CD4-positive, alpha-beta memory T cell (primary cell): ENCODE results near the gene POLDIP3. TPM values are rescaled to one million over a fixed set of nuclear protein-coding genes. Genes with fewer than 3 reads are reported as not detected.
"Not testable (repeated sequence)": the region's sequence is repeated elsewhere in the genome, so short reads cannot be mapped to it uniquely, and the experiment has no call there.

Source experiments
- CTCF ChIA-PET: fragments of 350-600 bp; sonication (Branson Sonifier 250); formaldehyde crosslinking; loops from one replicate; lab custom pipeline; 2021; ENCODE audit warnings: inconsistent platforms; ENCODE audit not compliant: partially characterized antibody; lab: Charles Lee
- POLR2A ChIA-PET: fragments of 350-600 bp; sonication (Branson Sonifier 250); formaldehyde crosslinking; loops from one replicate; lab custom pipeline; 2021; ENCODE audit not compliant: partially characterized antibody; lab: Charles Lee
- DNase-seq, 5 donors: peaks; one replicate each; pipeline versions ENCODE4 v3.0.0 to v3.0.0-alpha.2; 2020 to 2022; ENCODE audit warnings: mixed read lengths in 1 of 5
- H3K27ac ChIP-seq: one replicate; pipeline ENCODE4 v1.7.0; 2013; ENCODE audit warnings: low read depth, low read length
- H3K27me3 ChIP-seq: 2 replicates; pipeline ENCODE4 v1.7.0; 2013; ENCODE audit warnings: mild to moderate bottlenecking, low read length, moderate library complexity; ENCODE audit not compliant: insufficient read depth
- H3K36me3 ChIP-seq: 2 replicates; pipeline ENCODE4 v1.7.0; 2013; ENCODE audit warnings: mild to moderate bottlenecking, low read length, moderate library complexity; ENCODE audit not compliant: insufficient read depth
- H3K4me1 ChIP-seq: 2 replicates; pipeline ENCODE4 v1.7.0; 2013; ENCODE audit warnings: mild to moderate bottlenecking, low read length, moderate library complexity; ENCODE audit not compliant: insufficient read depth
- H3K4me3 ChIP-seq, 2 donors: one replicate each; pipeline ENCODE4 v1.7.0; 2013; ENCODE audit warnings: low read length in 2 of 2, mild to moderate bottlenecking in 1 of 2
- H3K9me3 ChIP-seq, 2 donors: one replicate each; pipeline ENCODE4 v1.7.0; 2013; ENCODE audit warnings: low read length in 2 of 2, control low read depth in 1 of 2; ENCODE audit not compliant: control insufficient read depth in 1 of 2
- H3K27ac Mint-ChIP-seq, 7 donors: one replicate each; pipeline ENCODE4 v1.8.0; 2020 to 2021; ENCODE audit warnings: mixed read lengths in 7 of 7, mild to moderate bottlenecking in 6 of 7, inconsistent platforms in 3 of 7, moderate library complexity in 3 of 7
- H3K27me3 Mint-ChIP-seq, 2 donors: one replicate each; pipeline ENCODE4 v1.8.0; 2020 to 2021; ENCODE audit warnings: mixed read lengths in 2 of 2
- H3K36me3 Mint-ChIP-seq, 2 donors: one replicate each; pipeline ENCODE4 v1.8.0; 2020 to 2021; ENCODE audit warnings: mixed read lengths in 2 of 2, inconsistent platforms in 1 of 2, mild to moderate bottlenecking in 1 of 2
- H3K4me1 Mint-ChIP-seq, 4 donors: one replicate each; pipeline ENCODE4 v1.8.0; 2020 to 2021; ENCODE audit warnings: mixed read lengths in 4 of 4, mild to moderate bottlenecking in 1 of 4
- H3K4me3 Mint-ChIP-seq, 8 donors: one replicate each; pipeline ENCODE4 v1.8.0; 2020 to 2021; ENCODE audit warnings: mixed read lengths in 8 of 8, mild to moderate bottlenecking in 7 of 8, moderate library complexity in 6 of 8, inconsistent platforms in 3 of 8
- H3K9me3 Mint-ChIP-seq, 8 donors: one replicate each; pipeline ENCODE4 v1.8.0; 2020 to 2021; ENCODE audit warnings: mixed read lengths in 8 of 8, mild to moderate bottlenecking in 5 of 8, inconsistent platforms in 3 of 8, moderate library complexity in 1 of 8
- intact Hi-C: fragments of 100-400 bp; cut with micrococcal nuclease; formaldehyde crosslinking; loops from one replicate; pipeline ENCODE4 v1.15.1; 2023
- polyA plus RNA-seq, 2 donors: library from polyadenylated mRNA; unstranded; fragments of 300-500 nt; fragmentation: Illumina TruSeq; gene quantifications; one replicate each; pipeline ENCODE4 v1.2.3, GENCODE V29; 2021
- total RNA-seq, 2 experiments: library from RNA; stranded (reverse); gene quantifications; one replicate each; pipeline ENCODE4 v1.2.3, GENCODE V29; 2021

POLDIP3 gene
- total and polyA plus RNA-seq, 4 experiments from 2014 or later = 66.1 to 82.3 (median 77.8) TPM

GRCh38 chr22:42617155-42617983, 2.7 kb upstream of the POLDIP3 start:
- H3K9me3 Mint-ChIP-seq = peaks cover 0 to 5% (median 0%) of the 10 kb centered on the region in 8 donors
- intact Hi-C loops = loop anchor here (10.0 kb wide), 3 partner anchors 397 to 543 kb away; partner anchors contain the start of genes NAGA, PACSIN2, PHETA2 and SMDT1
- peak overlapping the region in 2 of 8 donors; percentile 17 to 79 for H3K4me3 Mint-ChIP-seq
- no peaks in the 10 kb centered on the region for H3K27me3 Mint-ChIP-seq
- no peaks in the 10 kb centered on the region for H3K27me3 ChIP-seq
- peak overlapping the region in 6 of 7 donors; percentile 24 to 100 (median 58) for H3K27ac Mint-ChIP-seq
- ChIA-PET POLR2A (interaction anchor here (0.9 to 1.0 kb wide), 2 partner anchors 67 to 397 kb away, joined by 3 read pairs; no protein-coding TSS in a partner anchor), CTCF (no interaction called here)
- no peak overlapping the region for H3K27ac ChIP-seq
- no peaks in the 10 kb centered on the region for H3K36me3 ChIP-seq
- peaks cover 26% of the 10 kb centered on the region for H3K4me1 ChIP-seq
- no peak for DNase-seq
- H3K9me3 ChIP-seq = no peaks in the 10 kb centered on the region
- peaks cover 4 to 27% of the 10 kb centered on the region in 2 donors for H3K36me3 Mint-ChIP-seq
- H3K4me3 ChIP-seq = no peak overlapping the region
- H3K4me1 Mint-ChIP-seq = peaks cover 21 to 48% (median 30%) of the 10 kb centered on the region in 4 donors

GRCh38 chr22:42615860-42616175, 1.1 kb upstream of the POLDIP3 start:
- Mint-ChIP-seq H3K36me3 (peaks cover 4 to 31% of the 10 kb centered on the region in 2 donors), H3K4me3 (peak overlapping the region; percentile 81 to 98 (median 96)), H3K27ac (peak overlapping the region; percentile 99 to 100 (median 100)), H3K4me1 (peaks cover 29 to 58% (median 37%) of the 10 kb centered on the region in 4 donors)
- POLR2A ChIA-PET = interaction anchor here (0.5 to 3.9 kb wide), 13 partner anchors 8 to 1168 kb away, joined by 3 to 59 read pairs (median 8); partner anchors contain the start of genes CYB5R3 and SREBF2
- H3K27me3 ChIP-seq, DNase-seq, H3K27me3 Mint-ChIP-seq, H3K36me3 ChIP-seq, H3K9me3 ChIP-seq, CTCF ChIA-PET, H3K9me3 Mint-ChIP-seq: not testable (repeated sequence)
- peak overlapping the region; percentile 19 to 84 for H3K4me3 ChIP-seq
- H3K27ac ChIP-seq = peak overlapping the region; percentile 90
- H3K4me1 ChIP-seq = peaks cover 42% of the 10 kb centered on the region
- intact Hi-C loops = loop anchor here (1.0 to 10.0 kb wide), 4 partner anchors 33 to 541 kb away; partner anchors contain the start of genes CYB5R3, NAGA, PACSIN2 and PHETA2

- intact Hi-C loops = loop anchor here (1.0 to 10.0 kb wide), 4 partner anchors 34 to 540 kb away; partner anchors contain the start of genes CYB5R3, NAGA, PACSIN2 and PHETA2
- H3K27ac ChIP-seq = peak overlapping the region; percentile 90
- H3K4me1 ChIP-seq = peaks cover 47% of the 10 kb centered on the region
- Mint-ChIP-seq H3K9me3 (peaks cover 0 to 5% (median 0%) of the 10 kb centered on the region in 8 donors), H3K4me3 (peak overlapping the region; percentile 81 to 98 (median 96)), H3K4me1 (peaks cover 31 to 63% (median 41%) of the 10 kb centered on the region in 4 donors), H3K27ac (peak overlapping the region; percentile 99 to 100 (median 100)), H3K27me3 (no peaks in the 10 kb centered on the region), H3K36me3 (peaks cover 6 to 33% of the 10 kb centered on the region in 2 donors)
- peak overlapping the region; percentile 19 to 84 for H3K4me3 ChIP-seq
- H3K36me3 ChIP-seq = no peaks in the 10 kb centered on the region
- ChIA-PET CTCF (no interaction called here), POLR2A (interaction anchor here (0.5 to 3.9 kb wide), 26 partner anchors 8 to 1167 kb away, joined by 3 to 59 read pairs (median 5); partner anchors contain the start of genes ARFGAP3, CYB5R3, NDUFA6 and SREBF2)
- no peaks in the 10 kb centered on the region for H3K9me3 ChIP-seq
- DNase-seq = peak; percentile 90 to 94 (median 91)
- no peaks in the 10 kb centered on the region for H3K27me3 ChIP-seq
These were observed 593 bp upstream of the POLDIP3 start for GRCh38 chr22:42615092-42615859.

- ChIA-PET POLR2A (interaction anchor here (0.9 to 3.9 kb wide), 19 partner anchors 8 to 917 kb away, joined by 3 to 59 read pairs (median 7); partner anchors contain the start of genes ARFGAP3 and CYB5R3), CTCF (no interaction called here)
- H3K36me3 Mint-ChIP-seq = peaks cover 8 to 41% of the 10 kb centered on the region in 2 donors
- Histone ChIP-seq H3K36me3 (peaks cover 4% of the 10 kb centered on the region), H3K27me3 (no peaks in the 10 kb centered on the region), H3K27ac (peak overlapping the region; percentile 90), H3K9me3 (no peaks in the 10 kb centered on the region), H3K4me1 (peaks cover 61% of the 10 kb centered on the region), H3K4me3 (peak overlapping the region; percentile 74 to 84)
- no peaks in the 10 kb centered on the region for H3K27me3 Mint-ChIP-seq
- peak overlapping the region; percentile 93 to 100 (median 97) for H3K27ac Mint-ChIP-seq
- intact Hi-C loops = loop anchor here (1.0 to 10.0 kb wide), 4 partner anchors 32 to 539 kb away; partner anchors contain the start of genes NAGA, PACSIN2, PHETA2 and SMDT1
- H3K4me1 Mint-ChIP-seq = peaks cover 37 to 74% (median 50%) of the 10 kb centered on the region in 4 donors
- peaks cover 0 to 5% (median 0%) of the 10 kb centered on the region in 8 donors for H3K9me3 Mint-ChIP-seq
- DNase-seq = no peak
- peak overlapping the region; percentile 88 to 97 (median 92) for H3K4me3 Mint-ChIP-seq
These were observed 796 bp downstream of the POLDIP3 start for GRCh38 chr22:42613872-42614301.

- Histone ChIP-seq H3K27ac (no peak overlapping the region), H3K36me3 (peaks cover 9% of the 10 kb centered on the region), H3K9me3 (no peaks in the 10 kb centered on the region), H3K27me3 (no peaks in the 10 kb centered on the region), H3K4me3 (no peak overlapping the region), H3K4me1 (peaks cover 65% of the 10 kb centered on the region)
- peaks cover 39 to 74% (median 55%) of the 10 kb centered on the region in 4 donors for H3K4me1 Mint-ChIP-seq
- peaks cover 0 to 5% (median 0%) of the 10 kb centered on the region in 8 donors for H3K9me3 Mint-ChIP-seq
- CTCF ChIA-PET = interaction anchor here (1.2 kb wide), 1 partner anchor 31 kb away, joined by 3 read pairs; no protein-coding TSS in a partner anchor
- POLR2A ChIA-PET = no interaction called here
- peak overlapping the region in 7 of 8 donors; percentile 17 to 86 (median 55) for H3K4me3 Mint-ChIP-seq
- H3K27me3 Mint-ChIP-seq = no peaks in the 10 kb centered on the region
- H3K36me3 Mint-ChIP-seq = peaks cover 8 to 46% of the 10 kb centered on the region in 2 donors
- peak overlapping the region in 4 of 7 donors; percentile 57 to 100 (median 78) for H3K27ac Mint-ChIP-seq
- intact Hi-C loops = loop anchor here (10.0 kb wide), 3 partner anchors 402 to 538 kb away; partner anchors contain the start of genes NAGA, PACSIN2, PHETA2 and SMDT1
- DNase-seq = no peak
These were observed 2.3 kb downstream of the POLDIP3 start for GRCh38 chr22:42612336-42612735.

GRCh38 chr22:42611051-42611450, 3.6 kb downstream of the POLDIP3 start:
- Histone ChIP-seq H3K27ac (no peak overlapping the region), H3K4me3 (no peak overlapping the region), H3K4me1 (peaks cover 65% of the 10 kb centered on the region), H3K27me3 (no peaks in the 10 kb centered on the region), H3K9me3 (no peaks in the 10 kb centered on the region), H3K36me3 (peaks cover 9% of the 10 kb centered on the region)
- peaks cover 0 to 5% (median 0%) of the 10 kb centered on the region in 8 donors for H3K9me3 Mint-ChIP-seq
- peak overlapping the region in 4 of 8 donors; percentile 8 to 55 (median 38) for H3K4me3 Mint-ChIP-seq
- ChIA-PET POLR2A (no interaction called here), CTCF (interaction anchor here (1.2 kb wide), 1 partner anchor 30 kb away, joined by 3 read pairs; no protein-coding TSS in a partner anchor)
- H3K27me3 Mint-ChIP-seq = no peaks in the 10 kb centered on the region
- intact Hi-C loops = loop anchor here (10.0 kb wide), 3 partner anchors 404 to 536 kb away; partner anchors contain the start of genes NAGA, PACSIN2, PHETA2 and SMDT1
- peak overlapping the region in 1 of 7 donors; percentile 72 for H3K27ac Mint-ChIP-seq
- no peak for DNase-seq
- peaks cover 41 to 82% (median 61%) of the 10 kb centered on the region in 4 donors for H3K4me1 Mint-ChIP-seq
- peaks cover 14 to 49% of the 10 kb centered on the region in 2 donors for H3K36me3 Mint-ChIP-seq
